Activated CD8-positive, alpha-beta T cell treated with anti-CD3 and anti-CD28 coated beads for 36 hours (primary cell): ENCODE measurements around the gene TC2N. TPM values are rescaled to one million over a fixed set of nuclear protein-coding genes. Genes with fewer than 3 reads are reported as not detected.

Experiments used
- ATAC-seq: fragments of 200-7000 bp; cut with Tn5 transposase; one replicate; pipeline ENCODE4 v1.10.0; 2021; ENCODE audit warnings: mild to moderate bottlenecking, moderate library complexity
- CTCF ChIA-PET: fragments of 350-600 bp; sonication (Branson Sonifier 250); formaldehyde crosslinking; loops from one replicate; lab custom pipeline; 2021; ENCODE audit warnings: antibody characterized with exemption; lab: Charles Lee
- POLR2A ChIA-PET: fragments of 350-600 bp; sonication (Branson Sonifier 250); formaldehyde crosslinking; loops from one replicate; lab custom pipeline; 2021; ENCODE audit warnings: antibody characterized with exemption; lab: Charles Lee
- DNase-seq: peaks from one replicate; pipeline ENCODE4 v3.0.0-alpha.2; 2020
- H3K27ac Mint-ChIP-seq: one replicate; pipeline ENCODE4 v1.8.0; 2021; ENCODE audit warnings: mild to moderate bottlenecking, mixed read lengths
- H3K27me3 Mint-ChIP-seq: one replicate; pipeline ENCODE4 v1.8.0; 2021; ENCODE audit warnings: mixed read lengths
- H3K36me3 Mint-ChIP-seq: one replicate; pipeline ENCODE4 v1.8.0; 2021; ENCODE audit warnings: low read depth, mixed read lengths
- H3K4me1 Mint-ChIP-seq: one replicate; pipeline ENCODE4 v1.8.0; 2021; ENCODE audit warnings: low read depth, mixed read lengths
- H3K4me3 Mint-ChIP-seq: one replicate; pipeline ENCODE4 v1.8.0; 2021; ENCODE audit warnings: mild to moderate bottlenecking, moderate library complexity, mixed read lengths
- H3K9me3 Mint-ChIP-seq: one replicate; pipeline ENCODE4 v1.8.0; 2021; ENCODE audit warnings: mixed read lengths
- intact Hi-C: fragments of 100-400 bp; cut with micrococcal nuclease; formaldehyde crosslinking; loops from one replicate; pipeline ENCODE4 v1.10.0; 2022
- total RNA-seq, 2 experiments: library from RNA; stranded (reverse); gene quantifications; one replicate each; pipeline ENCODE4 v1.2.3, GENCODE V29; 2021
- TF ChIP-seq, protein P1 (sequence below): fragments of 200-600 bp; IDR thresholded peaks from one replicate; pipeline ENCODE4 v1.8.0; 2022; ENCODE audit warnings: antibody characterized with exemption, mild to moderate bottlenecking

TC2N gene
- total RNA-seq, 2 experiments from 2014 or later, result 28.5 to 32.5 TPM

DNA sequence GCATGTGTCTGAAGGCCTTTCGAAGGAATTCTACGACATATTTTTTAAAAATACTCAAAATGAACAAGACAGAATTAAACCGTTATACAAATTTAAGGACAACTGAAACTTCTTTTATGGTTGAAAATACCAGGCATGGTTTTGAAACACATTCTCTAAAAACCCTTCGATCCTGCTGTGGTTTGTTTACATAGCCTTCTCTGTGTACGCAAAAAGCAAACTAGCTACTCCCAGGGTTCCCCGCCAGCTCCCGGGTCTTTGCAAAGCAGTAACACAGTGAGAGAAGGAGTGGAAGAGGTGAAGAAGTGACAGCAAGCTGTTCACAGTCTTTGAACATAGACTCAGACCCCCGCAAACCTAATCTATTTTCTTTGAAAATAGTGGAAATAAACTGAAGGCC is 2.2 kb upstream of the TC2N start:
- no peaks in the 10 kb centered on the region for H3K9me3 Mint-ChIP-seq
- intact Hi-C loops, result no loop called here
- CTCF ChIA-PET, result interaction anchor here (0.9 to 1.2 kb wide), 2 partner anchors 8 to 11 kb away, joined by 4 read pairs; no protein-coding TSS in a partner anchor
- DNase-seq, result no peak
- no peak for ATAC-seq
- TF ChIP-seq, protein P1, sequence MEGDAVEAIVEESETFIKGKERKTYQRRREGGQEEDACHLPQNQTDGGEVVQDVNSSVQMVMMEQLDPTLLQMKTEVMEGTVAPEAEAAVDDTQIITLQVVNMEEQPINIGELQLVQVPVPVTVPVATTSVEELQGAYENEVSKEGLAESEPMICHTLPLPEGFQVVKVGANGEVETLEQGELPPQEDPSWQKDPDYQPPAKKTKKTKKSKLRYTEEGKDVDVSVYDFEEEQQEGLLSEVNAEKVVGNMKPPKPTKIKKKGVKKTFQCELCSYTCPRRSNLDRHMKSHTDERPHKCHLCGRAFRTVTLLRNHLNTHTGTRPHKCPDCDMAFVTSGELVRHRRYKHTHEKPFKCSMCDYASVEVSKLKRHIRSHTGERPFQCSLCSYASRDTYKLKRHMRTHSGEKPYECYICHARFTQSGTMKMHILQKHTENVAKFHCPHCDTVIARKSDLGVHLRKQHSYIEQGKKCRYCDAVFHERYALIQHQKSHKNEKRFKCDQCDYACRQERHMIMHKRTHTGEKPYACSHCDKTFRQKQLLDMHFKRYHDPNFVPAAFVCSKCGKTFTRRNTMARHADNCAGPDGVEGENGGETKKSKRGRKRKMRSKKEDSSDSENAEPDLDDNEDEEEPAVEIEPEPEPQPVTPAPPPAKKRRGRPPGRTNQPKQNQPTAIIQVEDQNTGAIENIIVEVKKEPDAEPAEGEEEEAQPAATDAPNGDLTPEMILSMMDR, result no peak
- no peaks in the 10 kb centered on the region for H3K27me3 Mint-ChIP-seq
- H3K4me3 Mint-ChIP-seq, result peak overlapping the region; percentile 68
- peaks cover 92% of the 10 kb centered on the region for H3K4me1 Mint-ChIP-seq
- no peaks in the 10 kb centered on the region for H3K36me3 Mint-ChIP-seq
- peak overlapping the region; percentile 91 for H3K27ac Mint-ChIP-seq
- POLR2A ChIA-PET, result interaction anchor here (0.8 to 1.5 kb wide), 2 partner anchors 9 to 10 kb away, joined by 4 to 6 read pairs; no protein-coding TSS in a partner anchor

DNA sequence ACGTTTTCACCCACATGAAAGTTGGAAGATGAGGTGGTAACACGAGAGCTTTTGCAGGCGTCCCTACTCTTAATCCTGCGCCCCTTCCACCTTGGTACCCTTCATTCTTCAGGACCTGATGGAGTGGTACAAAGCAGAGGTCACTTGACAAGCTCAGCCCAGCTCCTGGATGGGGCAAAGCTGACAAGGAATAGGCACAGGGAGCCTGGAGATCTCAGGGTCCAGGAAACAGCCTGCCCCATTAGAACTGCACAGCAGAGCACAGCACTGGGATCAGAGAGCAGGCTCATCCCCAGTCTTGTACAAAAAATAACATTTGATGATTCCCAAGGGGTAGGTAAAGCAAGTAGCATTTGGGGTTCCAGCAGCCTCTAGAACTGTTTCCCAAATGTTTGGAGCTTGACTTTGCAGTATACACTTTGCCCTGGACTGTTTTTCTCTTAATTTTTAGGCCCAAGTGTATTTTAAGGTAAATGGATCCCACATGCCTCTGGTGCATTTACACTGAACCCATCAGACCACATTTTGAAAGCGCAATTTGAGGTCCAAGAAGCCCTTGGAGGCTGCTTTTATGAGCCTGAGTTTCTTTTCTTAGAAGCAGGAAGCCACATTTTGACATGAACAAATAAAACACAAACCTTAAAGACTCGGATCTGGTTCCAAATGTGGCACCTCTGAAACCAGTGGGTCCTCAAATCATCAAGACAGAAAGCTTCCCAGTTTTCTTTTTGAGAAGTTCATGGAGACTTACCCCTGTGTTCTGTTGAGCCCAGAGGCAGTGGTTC is 633 bp downstream of the TC2N start:
- POLR2A ChIA-PET, result interaction anchor here (0.8 to 2.1 kb wide), 13 partner anchors 8 to 516 kb away, joined by 3 to 10 read pairs (median 3); no protein-coding TSS in a partner anchor
- H3K9me3 Mint-ChIP-seq, result no peaks in the 10 kb centered on the region
- TF ChIP-seq, protein P1, result no peak
- H3K27ac Mint-ChIP-seq, result peak overlapping the region; percentile 94
- DNase-seq, result peak; percentile 45
- H3K4me3 Mint-ChIP-seq, result peak overlapping the region; percentile 69
- peak; percentile 14 for ATAC-seq
- peaks cover 5% of the 10 kb centered on the region for H3K36me3 Mint-ChIP-seq
- no peaks in the 10 kb centered on the region for H3K27me3 Mint-ChIP-seq
- CTCF ChIA-PET, result interaction anchor here (0.9 to 1.9 kb wide), 3 partner anchors 21 to 45 kb away, joined by 3 to 8 read pairs (median 5); no protein-coding TSS in a partner anchor
- intact Hi-C loops, result no loop called here
- peaks cover 89% of the 10 kb centered on the region for H3K4me1 Mint-ChIP-seq

DNA sequence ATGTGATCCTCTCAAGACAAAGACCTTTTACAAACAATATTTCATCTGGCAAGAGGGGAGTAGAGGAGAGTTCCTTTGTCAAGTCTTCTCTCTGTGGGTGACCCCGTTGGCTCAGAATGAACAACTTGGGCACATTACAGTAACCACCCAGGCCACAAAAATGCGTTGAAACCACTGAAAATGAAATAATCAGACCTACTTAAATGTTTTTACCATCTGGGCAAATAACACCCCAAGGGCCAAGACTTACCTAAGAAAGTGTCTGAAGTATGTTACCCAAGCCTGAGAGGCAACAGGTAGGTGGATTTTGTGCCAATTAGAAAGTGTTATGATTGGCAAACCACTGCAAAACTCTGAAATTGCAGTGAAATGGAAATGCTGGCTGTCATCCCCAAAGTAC is 1.3 kb downstream of the TC2N start:
- H3K27me3 Mint-ChIP-seq, result no peaks in the 10 kb centered on the region
- intact Hi-C loops, result no loop called here
- ATAC-seq, result peak; percentile 38
- DNase-seq, result peak; percentile 81
- H3K4me3 Mint-ChIP-seq, result peak overlapping the region; percentile 69
- TF ChIP-seq, protein P1, result no peak
- ChIA-PET POLR2A (interaction anchor here (0.9 to 2.1 kb wide), 9 partner anchors 8 to 515 kb away, joined by 3 to 10 read pairs (median 5); no protein-coding TSS in a partner anchor), CTCF (interaction anchor here (0.9 to 1.9 kb wide), 2 partner anchors 20 to 45 kb away, joined by 3 to 8 read pairs; no protein-coding TSS in a partner anchor)
- peaks cover 89% of the 10 kb centered on the region for H3K4me1 Mint-ChIP-seq
- peak overlapping the region; percentile 94 for H3K27ac Mint-ChIP-seq
- H3K36me3 Mint-ChIP-seq, result peaks cover 8% of the 10 kb centered on the region
- no peaks in the 10 kb centered on the region for H3K9me3 Mint-ChIP-seq

DNA sequence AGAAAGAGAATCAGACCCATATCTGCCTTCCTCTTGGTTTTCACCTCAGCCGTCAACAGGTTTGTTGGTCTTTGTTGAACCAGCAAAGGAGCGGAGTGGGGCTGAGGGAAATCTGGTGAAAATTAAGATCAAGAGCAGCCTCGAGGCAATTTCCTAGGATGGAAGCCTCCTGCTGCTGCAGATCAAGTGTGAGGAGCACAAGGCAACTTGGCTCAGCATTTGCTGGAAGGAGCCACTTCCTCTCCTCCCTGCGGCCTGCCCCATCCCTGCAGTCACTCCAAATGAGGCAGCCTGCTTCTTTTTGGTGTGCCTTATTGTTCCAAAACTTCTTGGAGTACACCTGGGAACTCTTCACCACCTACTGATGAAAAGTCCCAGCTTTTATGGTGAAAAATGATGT is 4.9 kb downstream of the TC2N start:
- Mint-ChIP-seq H3K36me3 (peaks cover 12% of the 10 kb centered on the region), H3K27ac (peak overlapping the region; percentile 89), H3K27me3 (no peaks in the 10 kb centered on the region), H3K4me1 (peaks cover 84% of the 10 kb centered on the region), H3K4me3 (peak overlapping the region; percentile 36), H3K9me3 (no peaks in the 10 kb centered on the region)
- ATAC-seq, result no peak
- ChIA-PET CTCF (interaction anchor here (1.2 to 3.0 kb wide), 2 partner anchors 11 to 31 kb away, joined by 4 to 9 read pairs; no protein-coding TSS in a partner anchor), POLR2A (interaction anchor here (0.7 to 2.0 kb wide), 4 partner anchors 10 to 451 kb away, joined by 3 to 8 read pairs (median 6); no protein-coding TSS in a partner anchor)
- intact Hi-C loops, result no loop called here
- TF ChIP-seq, protein P1, result no peak
- DNase-seq, result no peak
